Retinal pigment epithelial cell (primary cell): ENCODE measurements around the gene GNG14.
A peak's percentile ranks its signal among the peaks of the same experiment; 100 is the strongest.

Source experiments
- DNase-seq: peaks from one replicate; pipeline ENCODE4 v3.0.0-alpha.2; 2010; ENCODE audit warnings: low read depth
- H3K4me3 ChIP-seq: 2 replicates; pipeline ENCODE4 v1.5.1; 2011; ENCODE audit warnings: mild to moderate bottlenecking, low read length, control low read depth, moderate library complexity
- TF ChIP-seq, protein P1 (sequence below): conservative IDR thresholded peaks from 2 replicates; pipeline ENCODE4 v1.5.1; 2011; ENCODE audit warnings: low read depth, low read length, control low read depth, inconsistent platforms

GNG14 gene

DNA sequence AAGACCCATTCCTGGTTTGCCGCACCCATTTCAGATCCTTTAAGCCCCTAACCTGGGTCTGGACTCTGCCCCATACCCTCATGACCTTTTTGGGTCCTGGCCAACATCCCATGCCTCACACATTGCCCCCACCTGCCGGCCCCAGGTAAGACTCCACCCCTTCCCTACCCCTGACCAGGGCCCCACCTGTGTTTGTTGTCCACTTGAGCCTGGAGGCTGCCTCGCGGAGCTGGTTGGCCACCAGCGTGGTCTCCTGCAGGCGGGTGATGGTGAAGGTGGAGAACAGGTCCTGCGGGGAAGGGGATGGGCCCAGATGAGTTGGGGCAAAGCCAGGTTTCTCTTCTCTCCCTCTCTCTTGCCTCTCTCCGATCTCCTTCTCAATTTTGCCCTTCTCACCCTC, 40.8 kb upstream of the GNG14 start:
- no peak overlapping the region for H3K4me3 ChIP-seq
- TF ChIP-seq, protein P1, sequence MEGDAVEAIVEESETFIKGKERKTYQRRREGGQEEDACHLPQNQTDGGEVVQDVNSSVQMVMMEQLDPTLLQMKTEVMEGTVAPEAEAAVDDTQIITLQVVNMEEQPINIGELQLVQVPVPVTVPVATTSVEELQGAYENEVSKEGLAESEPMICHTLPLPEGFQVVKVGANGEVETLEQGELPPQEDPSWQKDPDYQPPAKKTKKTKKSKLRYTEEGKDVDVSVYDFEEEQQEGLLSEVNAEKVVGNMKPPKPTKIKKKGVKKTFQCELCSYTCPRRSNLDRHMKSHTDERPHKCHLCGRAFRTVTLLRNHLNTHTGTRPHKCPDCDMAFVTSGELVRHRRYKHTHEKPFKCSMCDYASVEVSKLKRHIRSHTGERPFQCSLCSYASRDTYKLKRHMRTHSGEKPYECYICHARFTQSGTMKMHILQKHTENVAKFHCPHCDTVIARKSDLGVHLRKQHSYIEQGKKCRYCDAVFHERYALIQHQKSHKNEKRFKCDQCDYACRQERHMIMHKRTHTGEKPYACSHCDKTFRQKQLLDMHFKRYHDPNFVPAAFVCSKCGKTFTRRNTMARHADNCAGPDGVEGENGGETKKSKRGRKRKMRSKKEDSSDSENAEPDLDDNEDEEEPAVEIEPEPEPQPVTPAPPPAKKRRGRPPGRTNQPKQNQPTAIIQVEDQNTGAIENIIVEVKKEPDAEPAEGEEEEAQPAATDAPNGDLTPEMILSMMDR = no peak
- no peak for DNase-seq

DNA sequence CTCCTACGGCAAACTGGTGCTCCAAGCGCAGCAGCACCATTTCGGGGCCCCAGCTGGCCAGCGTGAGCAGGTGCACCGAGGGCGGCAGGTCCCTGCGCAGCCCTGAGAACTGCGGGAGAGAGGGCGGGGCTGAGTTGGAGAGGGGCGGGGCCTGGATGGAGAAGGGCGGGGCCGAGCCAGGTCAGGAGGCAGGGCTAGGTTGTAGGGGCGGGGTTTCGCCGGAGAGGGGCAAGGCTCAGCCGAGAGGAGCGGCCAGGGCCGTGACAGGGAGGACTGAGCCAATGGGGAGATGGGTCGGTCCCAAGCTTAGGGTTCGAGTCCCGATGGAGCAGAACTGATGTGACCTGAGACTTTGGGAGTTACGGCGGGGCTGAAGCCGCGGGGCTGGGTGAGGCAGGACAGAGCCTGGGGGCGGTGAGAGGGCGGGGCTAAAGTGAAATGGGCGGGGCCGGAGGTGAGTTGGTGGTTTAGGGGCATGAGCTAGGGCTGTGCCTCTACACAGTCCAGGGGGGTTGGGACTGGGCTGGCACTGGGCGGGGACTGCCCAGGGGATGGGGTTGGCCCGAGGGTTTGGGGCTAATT, 40.2 kb upstream of the GNG14 start:
- DNase-seq = no peak
- peak overlapping the region; percentile 32 for H3K4me3 ChIP-seq
- TF ChIP-seq, protein P1 = no peak

DNA sequence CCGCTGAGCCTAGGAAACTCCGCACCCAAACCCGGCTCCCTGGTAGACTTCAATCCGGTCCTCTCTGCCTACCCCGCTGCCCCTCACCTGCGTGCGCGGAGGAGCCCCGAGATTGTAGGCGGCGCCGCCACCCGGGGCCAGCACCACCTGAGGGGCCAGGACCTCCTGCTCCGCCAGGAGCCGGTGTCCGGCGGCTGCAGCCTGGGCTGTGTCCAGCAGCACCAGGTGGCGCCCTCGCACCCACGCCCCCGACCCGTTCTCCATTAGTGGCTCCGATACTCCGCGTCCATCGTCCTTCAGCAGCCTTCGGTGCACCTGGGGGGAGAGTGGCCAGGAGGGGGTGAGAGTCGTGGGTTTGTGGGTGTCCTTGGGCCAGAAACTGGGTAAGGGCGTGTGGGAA, 39.7 kb upstream of the GNG14 start:
- no peak for DNase-seq
- peak overlapping the region; percentile 32 for H3K4me3 ChIP-seq
- TF ChIP-seq, protein P1 = peak; percentile 42

GRCh38 chr19:12649941-12650340, 37.9 kb upstream of the GNG14 start:
- TF ChIP-seq, protein P1 = no peak
- no peak for DNase-seq
- no peak overlapping the region for H3K4me3 ChIP-seq

- TF ChIP-seq, protein P1 = no peak
- DNase-seq = no peak
- no peak overlapping the region for H3K4me3 ChIP-seq
Measured at GRCh38 chr19:12652219-12652618, 35.6 kb upstream of the GNG14 start.

DNA sequence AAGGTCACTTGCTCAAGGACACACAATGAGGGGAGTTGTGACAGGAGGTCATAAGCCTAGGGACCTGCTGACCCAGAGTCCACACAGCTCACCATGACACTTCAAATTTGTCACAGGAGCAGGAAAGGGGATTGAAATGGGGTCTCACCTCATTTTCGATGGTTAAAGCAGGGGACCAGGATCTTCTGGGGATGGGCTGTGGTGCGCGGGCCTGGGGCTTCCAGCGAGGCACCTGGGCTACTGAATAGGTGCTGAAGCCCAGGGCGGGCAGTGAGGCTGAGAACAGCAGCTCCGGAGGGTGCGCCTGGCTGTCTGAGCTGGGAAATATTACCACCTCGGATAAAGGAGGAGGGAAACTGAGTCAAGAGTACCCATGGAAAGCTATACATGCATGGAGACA, 32.3 kb upstream of the GNG14 start:
- TF ChIP-seq, protein P1 = no peak
- DNase-seq = no peak
- H3K4me3 ChIP-seq = no peak overlapping the region

GRCh38 chr19:12656899-12657571, 30.8 kb upstream of the GNG14 start:
- DNase-seq = no peak
- H3K4me3 ChIP-seq = no peak overlapping the region
- TF ChIP-seq, protein P1 = no peak
